Neutrophil (primary cell): ENCODE data around the gene FOXB1.

Experiments
- H3K27ac ChIP-seq: fragments of 200-600 bp; sonication (generic); 2 replicates; pipeline ENCODE4 v1.5.1; 2016; ENCODE audit warnings: mild to moderate bottlenecking, moderate library complexity
- H3K27me3 ChIP-seq: fragments of 200-600 bp; sonication (generic); 2 replicates; pipeline ENCODE4 v1.6.0; 2016; ENCODE audit warnings: mild to moderate bottlenecking
- H3K36me3 ChIP-seq: fragments of 200-600 bp; sonication (generic); 2 replicates; pipeline ENCODE4 v1.5.1; 2017
- H3K4me1 ChIP-seq, 2 experiments: fragments of 200-600 bp in 1 of 2; sonication (generic) in 1 of 2; 1 replicate in 1 of 2; 2 replicates in 1 of 2; pipeline versions ENCODE4 v1.5.1 to v1.6.1; 2013 to 2016; ENCODE audit warnings: low read depth in 1 of 2, low read length in 1 of 2, mild to moderate bottlenecking in 1 of 2, moderate library complexity in 1 of 2; ENCODE audit not compliant: control insufficient read depth in 1 of 2, insufficient read depth in 1 of 2
- H3K4me3 ChIP-seq, 2 experiments: fragments of 200-600 bp in 1 of 2; sonication (generic) in 1 of 2; 1 replicate in 1 of 2; 2 replicates in 1 of 2; pipeline ENCODE4 v1.5.1; 2013 to 2016; ENCODE audit warnings: low read depth in 1 of 2, low read length in 1 of 2, mild to moderate bottlenecking in 1 of 2, moderate library complexity in 1 of 2
- H3K9me3 ChIP-seq: fragments of 200-600 bp; sonication (generic); 2 replicates; pipeline ENCODE4 v1.5.1; 2016
- TF ChIP-seq, protein P1 (sequence below): fragments of 200-600 bp; sonication (generic); IDR thresholded peaks from 2 replicates; pipeline ENCODE4 v1.5.1; 2016; ENCODE audit warnings: antibody characterized with exemption

The FOXB1 gene

DNA sequence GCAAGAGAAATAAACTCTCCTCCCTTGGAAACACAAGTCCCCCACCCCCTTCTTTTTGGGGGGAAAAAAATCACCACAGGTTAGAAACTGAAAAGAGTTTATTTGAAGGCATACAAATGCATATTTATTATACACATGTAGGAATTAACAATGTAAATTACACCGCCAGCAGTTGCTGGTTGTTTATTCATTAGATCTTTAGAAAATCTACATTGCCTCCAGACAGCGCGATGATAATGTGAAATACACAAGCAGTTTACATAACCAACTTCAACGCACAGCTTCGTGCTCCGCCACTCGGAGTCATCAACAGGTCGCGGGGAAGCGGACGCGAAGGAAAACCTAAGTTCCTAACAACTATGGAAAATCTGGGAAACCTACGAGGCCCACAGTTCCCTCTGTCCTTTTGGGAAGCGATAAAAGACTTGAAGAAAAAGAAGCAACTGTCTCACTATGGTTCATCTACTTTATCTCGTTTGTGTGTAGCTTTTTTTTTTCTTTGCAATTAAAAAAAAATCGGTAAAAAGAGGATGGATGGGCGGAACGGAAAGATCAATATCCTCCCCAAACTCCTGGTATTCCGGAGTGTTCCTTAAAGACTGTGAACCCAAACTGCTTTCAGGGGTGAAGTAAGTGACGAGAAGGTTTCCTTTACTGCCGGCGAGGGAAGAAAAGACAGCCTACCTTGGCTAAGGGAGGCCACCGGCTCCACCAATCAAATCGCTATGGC is 8.4 kb upstream of the FOXB1 start:
- H3K4me3 ChIP-seq, result no peak overlapping the region
- peaks cover 0 to 5% of the 10 kb centered on the region in 2 experiments for H3K4me1 ChIP-seq
- TF ChIP-seq, protein P1, sequence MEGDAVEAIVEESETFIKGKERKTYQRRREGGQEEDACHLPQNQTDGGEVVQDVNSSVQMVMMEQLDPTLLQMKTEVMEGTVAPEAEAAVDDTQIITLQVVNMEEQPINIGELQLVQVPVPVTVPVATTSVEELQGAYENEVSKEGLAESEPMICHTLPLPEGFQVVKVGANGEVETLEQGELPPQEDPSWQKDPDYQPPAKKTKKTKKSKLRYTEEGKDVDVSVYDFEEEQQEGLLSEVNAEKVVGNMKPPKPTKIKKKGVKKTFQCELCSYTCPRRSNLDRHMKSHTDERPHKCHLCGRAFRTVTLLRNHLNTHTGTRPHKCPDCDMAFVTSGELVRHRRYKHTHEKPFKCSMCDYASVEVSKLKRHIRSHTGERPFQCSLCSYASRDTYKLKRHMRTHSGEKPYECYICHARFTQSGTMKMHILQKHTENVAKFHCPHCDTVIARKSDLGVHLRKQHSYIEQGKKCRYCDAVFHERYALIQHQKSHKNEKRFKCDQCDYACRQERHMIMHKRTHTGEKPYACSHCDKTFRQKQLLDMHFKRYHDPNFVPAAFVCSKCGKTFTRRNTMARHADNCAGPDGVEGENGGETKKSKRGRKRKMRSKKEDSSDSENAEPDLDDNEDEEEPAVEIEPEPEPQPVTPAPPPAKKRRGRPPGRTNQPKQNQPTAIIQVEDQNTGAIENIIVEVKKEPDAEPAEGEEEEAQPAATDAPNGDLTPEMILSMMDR, result no peak
- no peaks in the 10 kb centered on the region for H3K36me3 ChIP-seq
- no peaks in the 10 kb centered on the region for H3K9me3 ChIP-seq
- H3K27me3 ChIP-seq, result peaks cover 100% of the 10 kb centered on the region
- no peak overlapping the region for H3K27ac ChIP-seq

GRCh38 chr15:59996298-59997041 is 7.6 kb upstream of the FOXB1 start:
- H3K27me3 ChIP-seq, result peaks cover 100% of the 10 kb centered on the region
- TF ChIP-seq, protein P1, result no peak
- peaks cover 0 to 5% of the 10 kb centered on the region in 2 experiments for H3K4me1 ChIP-seq
- H3K9me3 ChIP-seq, result no peaks in the 10 kb centered on the region
- H3K4me3 ChIP-seq, result no peak overlapping the region
- no peaks in the 10 kb centered on the region for H3K36me3 ChIP-seq
- no peak overlapping the region for H3K27ac ChIP-seq

DNA sequence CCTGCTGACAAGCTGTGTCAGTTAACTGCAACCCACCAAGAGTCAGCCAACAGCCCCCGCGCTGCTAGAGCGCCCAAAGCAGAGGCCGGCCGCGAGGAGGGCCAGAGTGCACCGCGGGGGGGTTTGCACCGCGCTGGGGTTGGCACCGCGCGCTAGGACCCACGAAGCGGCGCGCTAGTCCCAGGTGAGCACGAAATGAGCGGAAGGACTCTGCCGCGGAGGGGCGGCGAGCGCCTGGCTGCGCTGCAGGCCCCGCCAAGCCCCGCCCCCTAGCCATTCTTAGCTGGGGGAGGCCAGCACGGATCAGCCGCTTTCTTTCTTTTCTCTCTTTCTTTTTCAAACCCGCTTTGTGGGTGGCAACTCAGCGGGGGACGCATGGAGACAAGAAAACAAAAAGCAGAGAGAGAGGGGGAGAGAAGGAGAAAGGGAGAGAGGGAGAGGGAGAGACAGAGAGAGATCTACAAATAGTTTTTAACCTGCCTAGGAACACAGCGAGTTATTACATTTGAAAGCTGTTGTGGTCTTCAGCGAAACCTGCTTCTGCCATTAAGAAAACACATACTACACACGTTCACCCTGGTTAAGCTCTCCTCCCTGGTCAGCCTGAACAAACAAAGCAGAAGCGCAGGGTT is 6.9 kb upstream of the FOXB1 start:
- Histone ChIP-seq H3K4me1 (peaks cover 0 to 5% of the 10 kb centered on the region in 2 experiments), H3K27me3 (peaks cover 100% of the 10 kb centered on the region), H3K9me3 (no peaks in the 10 kb centered on the region), H3K4me3 (no peak overlapping the region), H3K27ac (no peak overlapping the region), H3K36me3 (no peaks in the 10 kb centered on the region)
- TF ChIP-seq, protein P1, result no peak

GRCh38 chr15:59998305-59998949 is 5.7 kb upstream of the FOXB1 start:
- Histone ChIP-seq H3K36me3 (no peaks in the 10 kb centered on the region), H3K9me3 (no peaks in the 10 kb centered on the region), H3K4me3 (no peak overlapping the region), H3K27me3 (peaks cover 100% of the 10 kb centered on the region), H3K27ac (no peak overlapping the region), H3K4me1 (peaks cover 0 to 6% of the 10 kb centered on the region in 2 experiments)
- TF ChIP-seq, protein P1, result no peak

GRCh38 chr15:59998950-59999611 is 5.0 kb upstream of the FOXB1 start:
- Histone ChIP-seq H3K27ac (no peak overlapping the region), H3K9me3 (no peaks in the 10 kb centered on the region), H3K27me3 (peaks cover 100% of the 10 kb centered on the region), H3K36me3 (no peaks in the 10 kb centered on the region), H3K4me1 (peaks cover 0 to 13% of the 10 kb centered on the region in 2 experiments), H3K4me3 (no peak overlapping the region)
- TF ChIP-seq, protein P1, result no peak
